HEK293 (cell line): ENCODE data around the gene E2F1.

Source experiments
- GFI1B ChIP-seq: fragments of 450-650 bp; formaldehyde crosslinking; IDR thresholded peaks from 2 replicates; pipeline ENCODE4 v1.5.1; 2016; ENCODE audit warnings: missing biosample characterization, missing genetic modification characterization
- KLF9 ChIP-seq: fragments of 450-650 bp; formaldehyde crosslinking; IDR thresholded peaks from 2 replicates; pipeline ENCODE4 v1.5.1; 2016; ENCODE audit warnings: missing biosample characterization, missing genetic modification characterization, low read depth
- MZF1 ChIP-seq: fragments of 450-650 bp; formaldehyde crosslinking; IDR thresholded peaks from 2 replicates; pipeline ENCODE4 v1.5.1; 2017; ENCODE audit warnings: missing biosample characterization, missing genetic modification characterization, borderline replicate concordance
- TSHZ1 ChIP-seq: fragments of 450-650 bp; formaldehyde crosslinking; IDR thresholded peaks from 2 replicates; pipeline ENCODE4 v1.5.1; 2016; ENCODE audit warnings: missing biosample characterization, missing genetic modification characterization, borderline replicate concordance
- ZBTB7A ChIP-seq: fragments of 450-650 bp; formaldehyde crosslinking; IDR thresholded peaks from 2 replicates; pipeline ENCODE4 v1.5.1; 2016; ENCODE audit warnings: low read depth, missing biosample characterization, missing genetic modification characterization
- ZFP37 ChIP-seq: fragments of 450-650 bp; formaldehyde crosslinking; IDR thresholded peaks from 2 replicates; pipeline ENCODE4 v1.5.1; 2016; ENCODE audit warnings: missing biosample characterization, missing genetic modification characterization
- ZIC2 ChIP-seq: fragments of 450-650 bp; formaldehyde crosslinking; IDR thresholded peaks from 2 replicates; pipeline ENCODE4 v1.5.1; 2016; ENCODE audit warnings: missing biosample characterization, missing genetic modification characterization
- ZNF2 ChIP-seq: fragments of 450-650 bp; formaldehyde crosslinking; IDR thresholded peaks from 2 replicates; pipeline ENCODE4 v1.5.1; 2016; ENCODE audit warnings: missing biosample characterization, missing genetic modification characterization
- ZNF23 ChIP-seq: fragments of 450-650 bp; formaldehyde crosslinking; IDR thresholded peaks from 2 replicates; pipeline ENCODE4 v1.5.1; 2016; ENCODE audit warnings: missing biosample characterization, missing genetic modification characterization, borderline replicate concordance
- ZNF292 ChIP-seq: fragments of 450-650 bp; formaldehyde crosslinking; IDR thresholded peaks from 2 replicates; pipeline ENCODE4 v1.5.1; 2016; ENCODE audit warnings: low read depth, missing biosample characterization, missing genetic modification characterization, borderline replicate concordance
- TF ChIP-seq, protein P1 (sequence below): fragments of 450-650 bp; formaldehyde crosslinking; IDR thresholded peaks from 2 replicates; pipeline ENCODE4 v1.5.1; 2016; ENCODE audit warnings: missing biosample characterization, missing genetic modification characterization

DNA sequence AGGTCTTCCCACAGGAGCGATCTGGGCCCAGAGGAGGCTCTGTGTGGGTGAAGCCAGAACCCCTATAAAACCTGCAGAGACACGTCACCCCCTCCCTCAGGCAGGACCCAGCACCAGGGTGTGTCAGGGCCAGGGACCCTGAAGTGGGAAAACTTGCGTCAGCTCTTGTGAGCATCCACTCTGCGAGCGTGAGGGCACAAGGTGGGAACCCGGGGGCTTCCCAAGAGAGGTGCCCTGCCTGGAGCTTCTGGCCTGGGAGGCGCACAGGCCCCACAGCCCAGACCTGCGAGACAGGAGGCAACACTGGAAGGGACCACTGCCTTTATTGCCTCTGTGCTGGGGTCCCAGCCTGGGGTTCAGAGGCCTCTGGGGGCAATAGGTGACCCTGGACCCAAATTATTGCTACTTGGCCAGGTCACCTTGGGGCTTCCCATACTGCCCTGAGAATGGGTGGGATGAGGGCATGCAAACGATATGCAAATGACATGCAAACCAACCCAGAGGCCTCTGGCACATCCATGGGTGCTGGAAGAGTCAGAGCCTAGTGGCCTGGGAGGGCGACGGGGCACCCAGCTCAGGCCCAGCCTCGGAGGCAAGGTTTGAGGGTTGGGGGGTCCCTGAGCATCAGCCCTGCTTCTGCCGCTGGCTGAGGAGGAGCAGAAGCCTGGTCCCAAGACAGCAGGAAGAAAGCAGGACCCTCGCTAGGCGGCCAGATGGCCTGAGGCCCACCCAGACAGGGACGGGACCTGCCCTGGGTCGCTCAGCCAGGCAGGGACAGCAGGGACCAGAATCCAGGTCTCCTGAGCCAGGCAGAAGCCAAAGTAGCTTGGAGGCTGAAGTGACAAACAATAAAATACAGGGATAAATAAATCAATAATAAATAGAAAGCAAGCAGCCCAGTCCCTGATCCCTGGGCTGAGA is 29.1 kb downstream of the E2F1 start:
- no peak for TF ChIP-seq MZF1
- TF ChIP-seq, protein P1, sequence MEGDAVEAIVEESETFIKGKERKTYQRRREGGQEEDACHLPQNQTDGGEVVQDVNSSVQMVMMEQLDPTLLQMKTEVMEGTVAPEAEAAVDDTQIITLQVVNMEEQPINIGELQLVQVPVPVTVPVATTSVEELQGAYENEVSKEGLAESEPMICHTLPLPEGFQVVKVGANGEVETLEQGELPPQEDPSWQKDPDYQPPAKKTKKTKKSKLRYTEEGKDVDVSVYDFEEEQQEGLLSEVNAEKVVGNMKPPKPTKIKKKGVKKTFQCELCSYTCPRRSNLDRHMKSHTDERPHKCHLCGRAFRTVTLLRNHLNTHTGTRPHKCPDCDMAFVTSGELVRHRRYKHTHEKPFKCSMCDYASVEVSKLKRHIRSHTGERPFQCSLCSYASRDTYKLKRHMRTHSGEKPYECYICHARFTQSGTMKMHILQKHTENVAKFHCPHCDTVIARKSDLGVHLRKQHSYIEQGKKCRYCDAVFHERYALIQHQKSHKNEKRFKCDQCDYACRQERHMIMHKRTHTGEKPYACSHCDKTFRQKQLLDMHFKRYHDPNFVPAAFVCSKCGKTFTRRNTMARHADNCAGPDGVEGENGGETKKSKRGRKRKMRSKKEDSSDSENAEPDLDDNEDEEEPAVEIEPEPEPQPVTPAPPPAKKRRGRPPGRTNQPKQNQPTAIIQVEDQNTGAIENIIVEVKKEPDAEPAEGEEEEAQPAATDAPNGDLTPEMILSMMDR (tag by site-specific recombination) = no peak
- no peak for TF ChIP-seq GFI1B (tag by site-specific recombination)
- TF ChIP-seq KLF9 (tag by site-specific recombination) = no peak
- TF ChIP-seq TSHZ1 (tag by site-specific recombination) = no peak
- no peak for TF ChIP-seq ZNF2 (tag by site-specific recombination)
- no peak for TF ChIP-seq ZFP37 (tag by site-specific recombination)
- TF ChIP-seq ZIC2 (tag by site-specific recombination) = no peak
- no peak for TF ChIP-seq ZNF23 (tag by site-specific recombination)
- TF ChIP-seq ZNF292 (tag by site-specific recombination) = no peak
- no peak for TF ChIP-seq ZBTB7A (tag by site-specific recombination)
